Measurements from ENCODE around the gene CDK5RAP2.

- TF ChIP-seq SREBF2 (IDR thresholded peaks at IDR 0.05; ENCODE audit: low read length) (no peak), SMC3 (IDR thresholded peaks at IDR 0.05; ENCODE audit: borderline replicate concordance, low read length) (no peak), YY1 (IDR thresholded peaks at IDR 0.05; ENCODE audit: low read depth, low read length) (no peak), EZH2 (IDR thresholded peaks at IDR 0.05; ENCODE audit: borderline replicate concordance, control insufficient read depth, low read depth, low read length) (no peak), CREM (IDR thresholded peaks at IDR 0.05; ENCODE audit: low read depth) (no peak), ZNF687 (IDR thresholded peaks at IDR 0.05) (no peak), HDGF (IDR thresholded peaks at IDR 0.05) (no peak)
These were observed 167.5 kb downstream of the CDK5RAP2 start for GRCh38 chr9:120412425-120412951.
